CD4-positive, alpha-beta memory T cell (primary cell): ENCODE data around the gene NANOS1. TPM values are rescaled to one million over a fixed set of nuclear protein-coding genes. Genes with fewer than 3 reads are reported as not detected.
A peak's percentile ranks its signal among the peaks of the same experiment; 100 is the strongest.

Source experiments
- CTCF ChIA-PET: fragments of 350-600 bp; sonication (Branson Sonifier 250); formaldehyde crosslinking; loops from one replicate; lab custom pipeline; 2021; ENCODE audit warnings: inconsistent platforms; ENCODE audit not compliant: partially characterized antibody; lab: Charles Lee
- POLR2A ChIA-PET: fragments of 350-600 bp; sonication (Branson Sonifier 250); formaldehyde crosslinking; loops from one replicate; lab custom pipeline; 2021; ENCODE audit not compliant: partially characterized antibody; lab: Charles Lee
- DNase-seq, 5 donors: peaks; one replicate each; pipeline versions ENCODE4 v3.0.0 to v3.0.0-alpha.2; 2020 to 2022; ENCODE audit warnings: mixed read lengths in 1 of 5
- H3K27ac ChIP-seq: one replicate; pipeline ENCODE4 v1.7.0; 2013; ENCODE audit warnings: low read depth, low read length
- H3K27me3 ChIP-seq: 2 replicates; pipeline ENCODE4 v1.7.0; 2013; ENCODE audit warnings: mild to moderate bottlenecking, low read length, moderate library complexity; ENCODE audit not compliant: insufficient read depth
- H3K36me3 ChIP-seq: 2 replicates; pipeline ENCODE4 v1.7.0; 2013; ENCODE audit warnings: mild to moderate bottlenecking, low read length, moderate library complexity; ENCODE audit not compliant: insufficient read depth
- H3K4me1 ChIP-seq: 2 replicates; pipeline ENCODE4 v1.7.0; 2013; ENCODE audit warnings: mild to moderate bottlenecking, low read length, moderate library complexity; ENCODE audit not compliant: insufficient read depth
- H3K4me3 ChIP-seq, 2 donors: one replicate each; pipeline ENCODE4 v1.7.0; 2013; ENCODE audit warnings: low read length in 2 of 2, mild to moderate bottlenecking in 1 of 2
- H3K9me3 ChIP-seq, 2 donors: one replicate each; pipeline ENCODE4 v1.7.0; 2013; ENCODE audit warnings: low read length in 2 of 2, control low read depth in 1 of 2; ENCODE audit not compliant: control insufficient read depth in 1 of 2
- H3K27ac Mint-ChIP-seq, 7 donors: one replicate each; pipeline ENCODE4 v1.8.0; 2020 to 2021; ENCODE audit warnings: mixed read lengths in 7 of 7, mild to moderate bottlenecking in 6 of 7, inconsistent platforms in 3 of 7, moderate library complexity in 3 of 7
- H3K27me3 Mint-ChIP-seq, 2 donors: one replicate each; pipeline ENCODE4 v1.8.0; 2020 to 2021; ENCODE audit warnings: mixed read lengths in 2 of 2
- H3K36me3 Mint-ChIP-seq, 2 donors: one replicate each; pipeline ENCODE4 v1.8.0; 2020 to 2021; ENCODE audit warnings: mixed read lengths in 2 of 2, inconsistent platforms in 1 of 2, mild to moderate bottlenecking in 1 of 2
- H3K4me1 Mint-ChIP-seq, 4 donors: one replicate each; pipeline ENCODE4 v1.8.0; 2020 to 2021; ENCODE audit warnings: mixed read lengths in 4 of 4, mild to moderate bottlenecking in 1 of 4
- H3K4me3 Mint-ChIP-seq, 8 donors: one replicate each; pipeline ENCODE4 v1.8.0; 2020 to 2021; ENCODE audit warnings: mixed read lengths in 8 of 8, mild to moderate bottlenecking in 7 of 8, moderate library complexity in 6 of 8, inconsistent platforms in 3 of 8
- H3K9me3 Mint-ChIP-seq, 8 donors: one replicate each; pipeline ENCODE4 v1.8.0; 2020 to 2021; ENCODE audit warnings: mixed read lengths in 8 of 8, mild to moderate bottlenecking in 5 of 8, inconsistent platforms in 3 of 8, moderate library complexity in 1 of 8
- intact Hi-C: fragments of 100-400 bp; cut with micrococcal nuclease; formaldehyde crosslinking; loops from one replicate; pipeline ENCODE4 v1.15.1; 2023
- polyA plus RNA-seq, 2 donors: library from polyadenylated mRNA; unstranded; fragments of 300-500 nt; fragmentation: Illumina TruSeq; gene quantifications; one replicate each; pipeline ENCODE4 v1.2.3, GENCODE V29; 2021
- total RNA-seq, 2 experiments: library from RNA; stranded (reverse); gene quantifications; one replicate each; pipeline ENCODE4 v1.2.3, GENCODE V29; 2021

Gene NANOS1
- total and polyA plus RNA-seq, 4 experiments from 2014 or later, result 0.11 to 0.64 (median 0.49) TPM; not detected in 1

DNA sequence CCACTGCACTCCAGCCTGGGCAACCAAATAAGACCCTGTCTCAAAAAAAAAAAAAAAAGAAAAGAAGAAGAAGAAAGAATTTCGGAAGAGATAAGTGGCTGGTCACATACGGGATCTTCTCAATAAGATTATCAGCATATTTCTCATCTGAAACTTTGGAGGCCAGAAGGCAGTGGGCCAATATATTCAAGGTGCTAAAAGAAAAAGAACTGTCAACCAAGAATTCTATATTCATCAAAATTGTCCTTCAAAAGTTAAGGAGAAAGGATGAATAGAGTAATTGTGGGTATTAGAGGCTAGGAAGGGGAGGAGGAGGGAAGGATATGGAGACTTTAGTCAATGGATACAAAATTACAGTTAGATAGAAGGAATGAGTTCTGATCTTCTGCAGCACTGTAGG lies 43.9 kb upstream of the NANOS1 start:
- H3K27ac Mint-ChIP-seq, result no peak overlapping the region
- H3K27me3 ChIP-seq, result no peaks in the 10 kb centered on the region
- peaks cover 0 to 4% of the 10 kb centered on the region in 2 donors for H3K27me3 Mint-ChIP-seq
- H3K9me3 ChIP-seq, result peaks cover 0 to 5% of the 10 kb centered on the region in 2 donors
- H3K36me3 Mint-ChIP-seq, result peaks cover 11 to 16% of the 10 kb centered on the region in 2 donors
- no peaks in the 10 kb centered on the region for H3K4me1 ChIP-seq
- peaks cover 4 to 9% (median 7%) of the 10 kb centered on the region in 4 donors for H3K4me1 Mint-ChIP-seq
- H3K27ac ChIP-seq, result no peak overlapping the region
- peaks cover 2 to 37% (median 22%) of the 10 kb centered on the region in 8 donors for H3K9me3 Mint-ChIP-seq
- H3K4me3 ChIP-seq, result no peak overlapping the region
- POLR2A ChIA-PET, result no interaction called here
- H3K36me3 ChIP-seq, result no peaks in the 10 kb centered on the region
- no peak overlapping the region for H3K4me3 Mint-ChIP-seq
- intact Hi-C loops, result no loop called here
- no peak for DNase-seq
- CTCF ChIA-PET, result no interaction called here

DNA sequence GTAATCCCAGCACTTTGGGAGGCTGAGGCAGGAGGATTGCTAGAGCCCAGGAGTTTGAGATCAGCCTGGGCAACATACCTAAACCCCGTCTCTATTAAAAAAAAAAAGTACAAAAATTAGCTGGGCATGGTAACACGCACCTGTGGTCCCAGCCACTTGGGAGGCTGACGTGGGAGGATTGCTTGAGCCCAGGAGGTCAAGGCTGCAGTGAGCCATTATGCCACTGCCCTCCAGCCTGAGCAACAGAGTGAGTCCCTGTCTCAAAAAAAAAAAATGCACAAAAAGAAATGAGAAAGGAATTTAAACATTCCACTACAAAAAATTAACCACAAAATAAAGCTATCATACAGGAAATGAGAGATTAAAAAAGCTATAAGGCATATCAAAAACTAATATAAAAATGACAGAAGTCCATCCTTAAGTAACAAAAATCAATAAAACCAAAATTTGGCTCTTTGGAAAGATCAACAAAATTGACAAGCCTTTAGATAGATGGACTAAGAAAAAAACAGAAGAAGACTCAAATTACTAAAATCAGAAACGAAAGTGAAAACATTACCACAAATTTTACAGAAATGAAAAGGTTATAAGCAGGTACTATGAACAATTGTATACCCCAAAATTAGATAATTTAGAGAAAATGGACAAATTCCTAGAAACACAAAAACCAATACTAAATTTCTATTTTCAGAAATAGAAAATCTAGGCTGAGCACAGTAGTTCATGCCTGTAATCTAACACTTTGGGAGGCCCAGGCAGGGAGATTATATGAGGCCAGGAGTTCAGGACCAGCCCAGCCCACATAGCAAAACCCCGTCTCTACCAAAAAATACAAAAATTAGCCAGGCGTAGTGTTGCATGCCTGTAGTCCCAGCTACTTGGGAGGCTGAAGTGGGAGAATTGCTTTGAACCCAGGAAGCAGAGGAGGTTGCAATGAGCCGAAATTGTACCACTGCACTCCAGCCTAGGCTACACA lies 42.4 kb upstream of the NANOS1 start:
- DNase-seq, result no peak
- intact Hi-C loops, result no loop called here
- Histone ChIP-seq H3K9me3 (peaks cover 0 to 5% of the 10 kb centered on the region in 2 donors), H3K36me3 (no peaks in the 10 kb centered on the region), H3K4me3 (no peak overlapping the region), H3K27me3 (no peaks in the 10 kb centered on the region), H3K27ac (no peak overlapping the region), H3K4me1 (no peaks in the 10 kb centered on the region)
- CTCF ChIA-PET, result no interaction called here
- Mint-ChIP-seq H3K27me3 (peaks cover 0 to under 1% of the 10 kb centered on the region in 2 donors), H3K9me3 (peaks cover 2 to 36% (median 22%) of the 10 kb centered on the region in 8 donors), H3K4me1 (peaks cover 4 to 9% (median 7%) of the 10 kb centered on the region in 4 donors), H3K4me3 (peak overlapping the region in 7 of 8 donors; percentile 19 to 67 (median 33)), H3K36me3 (peaks cover 11 to 16% of the 10 kb centered on the region in 2 donors), H3K27ac (peak overlapping the region in 5 of 7 donors; percentile 0 to 70 (median 64))
- POLR2A ChIA-PET, result no interaction called here

DNA sequence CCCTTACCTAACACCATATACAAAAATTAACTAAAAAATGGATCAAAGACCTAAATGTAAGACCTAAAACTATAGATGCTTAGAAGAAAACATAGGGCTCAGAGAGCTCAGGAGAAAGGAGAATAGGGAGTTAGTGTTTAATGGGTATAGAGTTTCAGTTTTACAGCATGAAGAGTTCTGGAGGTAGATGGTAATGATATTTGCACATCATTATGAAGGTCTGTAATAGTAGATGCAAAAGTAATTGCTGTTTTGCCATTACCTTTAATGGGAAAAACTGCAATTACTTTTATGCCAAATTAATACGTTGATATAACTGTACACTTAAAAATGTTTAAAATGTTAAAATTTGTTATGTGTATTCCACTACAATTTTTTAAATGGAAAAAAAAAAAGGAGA lies 39.2 kb upstream of the NANOS1 start:
- H3K4me3 Mint-ChIP-seq, result no peak overlapping the region
- ChIA-PET CTCF (no interaction called here), POLR2A (no interaction called here)
- H3K27ac ChIP-seq, result no peak overlapping the region
- H3K4me1 Mint-ChIP-seq, result peaks cover 4 to 9% (median 7%) of the 10 kb centered on the region in 4 donors
- no peak overlapping the region for H3K27ac Mint-ChIP-seq
- no peaks in the 10 kb centered on the region for H3K36me3 ChIP-seq
- no peak overlapping the region for H3K4me3 ChIP-seq
- H3K36me3 Mint-ChIP-seq, result peaks cover 4% of the 10 kb centered on the region in 2 donors
- H3K27me3 ChIP-seq, result no peaks in the 10 kb centered on the region
- peaks cover 0 to 10% (median 9%) of the 10 kb centered on the region in 8 donors for H3K9me3 Mint-ChIP-seq
- peaks cover 0 to 5% of the 10 kb centered on the region in 2 donors for H3K9me3 ChIP-seq
- intact Hi-C loops, result no loop called here
- H3K27me3 Mint-ChIP-seq, result peaks cover 0 to 5% of the 10 kb centered on the region in 2 donors
- H3K4me1 ChIP-seq, result no peaks in the 10 kb centered on the region
- DNase-seq, result no peak

DNA sequence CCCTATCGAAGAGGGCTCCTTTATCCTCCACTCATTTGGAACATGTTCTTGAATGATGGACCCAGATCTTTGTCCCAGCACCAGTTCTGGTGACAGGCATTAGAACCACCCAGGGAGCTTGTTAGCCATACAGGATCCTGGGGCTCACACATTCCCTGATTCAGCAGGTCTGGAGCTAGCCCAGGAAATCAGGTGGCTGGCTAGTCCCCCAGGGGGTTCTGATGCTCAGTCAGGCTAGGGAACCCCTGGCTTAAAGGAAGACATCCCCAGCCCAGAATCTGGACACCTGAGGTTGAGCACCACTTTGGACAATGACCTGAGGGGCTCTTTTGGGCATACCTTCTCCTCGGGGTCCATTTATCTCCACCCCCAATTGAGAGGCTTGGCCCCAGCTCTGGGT lies 37.0 kb upstream of the NANOS1 start:
- no peaks in the 10 kb centered on the region for H3K9me3 ChIP-seq
- no peak for DNase-seq
- Mint-ChIP-seq H3K27ac (no peak overlapping the region), H3K4me3 (no peak overlapping the region), H3K9me3 (peaks cover 0 to 4% (median 3%) of the 10 kb centered on the region in 8 donors), H3K27me3 (peaks cover 0 to 9% of the 10 kb centered on the region in 2 donors), H3K4me1 (peaks cover 0 to 5% (median under 1%) of the 10 kb centered on the region in 4 donors), H3K36me3 (no peaks in the 10 kb centered on the region)
- no peaks in the 10 kb centered on the region for H3K4me1 ChIP-seq
- no peaks in the 10 kb centered on the region for H3K36me3 ChIP-seq
- POLR2A ChIA-PET, result no interaction called here
- CTCF ChIA-PET, result no interaction called here
- no peak overlapping the region for H3K27ac ChIP-seq
- intact Hi-C loops, result no loop called here
- no peaks in the 10 kb centered on the region for H3K27me3 ChIP-seq
- no peak overlapping the region for H3K4me3 ChIP-seq

DNA sequence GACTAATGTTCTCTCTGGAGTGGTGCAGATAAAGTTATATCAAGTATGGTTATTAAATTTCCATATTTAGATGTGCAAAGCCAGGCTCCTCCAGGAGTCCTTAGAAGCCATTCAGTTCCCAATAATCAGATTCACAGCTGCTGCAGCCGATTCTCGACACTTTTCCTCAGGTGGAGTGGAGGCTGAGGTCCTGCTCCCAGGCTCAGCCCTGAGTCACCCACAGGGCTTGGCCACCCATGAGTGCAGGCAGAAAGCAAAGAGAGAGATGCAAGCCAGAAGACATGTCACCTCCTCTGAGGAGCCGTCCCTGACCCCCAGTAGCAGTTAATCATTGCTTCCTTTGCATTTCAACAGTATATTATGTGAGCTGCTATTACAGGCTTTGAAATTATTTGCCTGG lies 36.3 kb upstream of the NANOS1 start:
- no peaks in the 10 kb centered on the region for H3K4me1 ChIP-seq
- H3K36me3 Mint-ChIP-seq, result no peaks in the 10 kb centered on the region
- peaks cover 0 to 4% (median 3%) of the 10 kb centered on the region in 8 donors for H3K9me3 Mint-ChIP-seq
- DNase-seq, result no peak
- ChIA-PET CTCF (interaction anchor here (1.0 kb wide), 1 partner anchor 13 kb away, joined by 3 read pairs; no protein-coding TSS in a partner anchor), POLR2A (no interaction called here)
- H3K27ac Mint-ChIP-seq, result peak overlapping the region in 1 of 7 donors; percentile 24
- no peak overlapping the region for H3K4me3 ChIP-seq
- no peak overlapping the region for H3K27ac ChIP-seq
- no peaks in the 10 kb centered on the region for H3K27me3 ChIP-seq
- H3K27me3 Mint-ChIP-seq, result peaks cover 0 to 11% of the 10 kb centered on the region in 2 donors
- no peak overlapping the region for H3K4me3 Mint-ChIP-seq
- intact Hi-C loops, result no loop called here
- no peaks in the 10 kb centered on the region for H3K36me3 ChIP-seq
- H3K9me3 ChIP-seq, result no peaks in the 10 kb centered on the region
- H3K4me1 Mint-ChIP-seq, result no peaks in the 10 kb centered on the region

DNA sequence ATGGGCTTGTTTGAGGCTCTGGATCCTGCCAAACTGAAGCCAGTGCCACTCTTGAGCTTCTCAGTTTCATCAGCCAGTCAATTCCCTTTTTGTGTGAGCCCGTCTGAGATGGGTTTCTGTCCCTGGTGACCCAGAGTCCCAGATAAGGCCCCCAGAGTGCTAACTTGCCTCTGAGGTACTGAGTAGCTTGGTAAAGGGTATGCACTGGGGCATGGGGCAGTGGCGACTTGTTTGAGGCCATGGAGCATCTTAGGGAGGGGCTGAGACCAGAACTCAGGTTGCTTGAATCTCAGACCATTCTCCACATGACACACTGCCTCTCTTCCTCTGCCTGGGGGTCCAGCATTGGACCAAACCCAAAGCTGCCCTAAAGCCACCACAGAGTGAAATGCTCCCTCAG lies 35.2 kb upstream of the NANOS1 start:
- Histone ChIP-seq H3K9me3 (no peaks in the 10 kb centered on the region), H3K4me3 (no peak overlapping the region), H3K36me3 (no peaks in the 10 kb centered on the region), H3K27me3 (no peaks in the 10 kb centered on the region), H3K4me1 (no peaks in the 10 kb centered on the region), H3K27ac (no peak overlapping the region)
- Mint-ChIP-seq H3K27me3 (peaks cover 3 to 12% of the 10 kb centered on the region in 2 donors), H3K9me3 (peaks cover 0 to 3% (median 0%) of the 10 kb centered on the region in 8 donors), H3K4me1 (no peaks in the 10 kb centered on the region), H3K36me3 (no peaks in the 10 kb centered on the region), H3K4me3 (no peak overlapping the region), H3K27ac (no peak overlapping the region)
- DNase-seq, result no peak
- intact Hi-C loops, result no loop called here
- POLR2A ChIA-PET, result no interaction called here
- CTCF ChIA-PET, result interaction anchor here (1.0 kb wide), 1 partner anchor 12 kb away, joined by 3 read pairs; no protein-coding TSS in a partner anchor

DNA sequence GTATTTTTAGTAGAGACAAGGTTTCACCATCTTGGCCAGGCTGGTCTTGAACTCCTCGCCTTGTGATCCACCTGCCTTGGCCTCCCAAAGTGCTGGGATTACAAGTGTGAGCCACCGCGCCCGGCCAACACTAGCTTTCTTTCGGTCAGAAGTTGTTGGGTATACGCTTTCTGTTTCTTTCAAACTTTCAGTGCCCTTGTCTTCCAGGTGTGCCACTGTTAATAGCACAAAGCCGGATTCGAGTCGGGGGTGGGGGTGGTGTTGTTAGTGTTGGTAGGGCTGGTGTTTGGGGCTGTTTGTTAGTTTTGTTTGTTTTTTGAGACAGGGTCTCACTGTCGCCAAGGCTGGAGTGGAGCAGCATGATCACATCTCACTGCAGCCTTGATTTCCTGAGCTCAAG lies 33.8 kb upstream of the NANOS1 start:
- Mint-ChIP-seq H3K36me3 (no peaks in the 10 kb centered on the region), H3K4me1 (no peaks in the 10 kb centered on the region), H3K27me3 (peaks cover 3 to 12% of the 10 kb centered on the region in 2 donors), H3K4me3 (no peak overlapping the region), H3K9me3 (no peaks in the 10 kb centered on the region), H3K27ac (no peak overlapping the region)
- ChIA-PET CTCF (no interaction called here), POLR2A (no interaction called here)
- Histone ChIP-seq H3K4me3 (no peak overlapping the region), H3K9me3 (no peaks in the 10 kb centered on the region), H3K27ac (no peak overlapping the region), H3K4me1 (no peaks in the 10 kb centered on the region), H3K36me3 (no peaks in the 10 kb centered on the region), H3K27me3 (no peaks in the 10 kb centered on the region)
- intact Hi-C loops, result no loop called here
- no peak for DNase-seq
